ENCODE measurements around the gene ERGIC1.

DNA sequence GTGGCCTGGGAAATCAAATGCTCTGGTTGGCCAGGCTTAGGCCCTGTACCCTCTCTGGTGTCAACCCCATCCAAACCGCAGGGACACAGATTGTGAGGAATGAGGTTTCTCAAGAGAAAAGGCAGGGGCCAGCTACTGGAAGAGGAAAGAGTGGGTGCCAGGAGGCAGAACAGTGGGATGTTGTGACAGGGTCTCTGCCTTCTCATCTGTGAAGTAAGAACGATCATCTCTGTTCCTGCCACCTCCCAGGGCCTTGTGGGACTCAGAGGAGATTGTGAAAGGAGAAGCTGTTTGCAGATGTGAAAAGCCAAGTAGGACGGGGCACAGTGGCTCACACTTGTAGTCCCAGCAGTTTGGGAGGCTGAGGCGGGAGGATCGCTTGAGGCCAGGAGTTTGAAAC, 102.3 kb downstream of the ERGIC1 start:
- no peak for TF ChIP-seq CREB1 (CRISPR knock-in tag; IDR thresholded peaks at IDR 0.05)
- TF ChIP-seq, protein P1, sequence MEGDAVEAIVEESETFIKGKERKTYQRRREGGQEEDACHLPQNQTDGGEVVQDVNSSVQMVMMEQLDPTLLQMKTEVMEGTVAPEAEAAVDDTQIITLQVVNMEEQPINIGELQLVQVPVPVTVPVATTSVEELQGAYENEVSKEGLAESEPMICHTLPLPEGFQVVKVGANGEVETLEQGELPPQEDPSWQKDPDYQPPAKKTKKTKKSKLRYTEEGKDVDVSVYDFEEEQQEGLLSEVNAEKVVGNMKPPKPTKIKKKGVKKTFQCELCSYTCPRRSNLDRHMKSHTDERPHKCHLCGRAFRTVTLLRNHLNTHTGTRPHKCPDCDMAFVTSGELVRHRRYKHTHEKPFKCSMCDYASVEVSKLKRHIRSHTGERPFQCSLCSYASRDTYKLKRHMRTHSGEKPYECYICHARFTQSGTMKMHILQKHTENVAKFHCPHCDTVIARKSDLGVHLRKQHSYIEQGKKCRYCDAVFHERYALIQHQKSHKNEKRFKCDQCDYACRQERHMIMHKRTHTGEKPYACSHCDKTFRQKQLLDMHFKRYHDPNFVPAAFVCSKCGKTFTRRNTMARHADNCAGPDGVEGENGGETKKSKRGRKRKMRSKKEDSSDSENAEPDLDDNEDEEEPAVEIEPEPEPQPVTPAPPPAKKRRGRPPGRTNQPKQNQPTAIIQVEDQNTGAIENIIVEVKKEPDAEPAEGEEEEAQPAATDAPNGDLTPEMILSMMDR (IDR thresholded peaks at IDR 0.05), result no peak
- TF ChIP-seq, protein P2, sequence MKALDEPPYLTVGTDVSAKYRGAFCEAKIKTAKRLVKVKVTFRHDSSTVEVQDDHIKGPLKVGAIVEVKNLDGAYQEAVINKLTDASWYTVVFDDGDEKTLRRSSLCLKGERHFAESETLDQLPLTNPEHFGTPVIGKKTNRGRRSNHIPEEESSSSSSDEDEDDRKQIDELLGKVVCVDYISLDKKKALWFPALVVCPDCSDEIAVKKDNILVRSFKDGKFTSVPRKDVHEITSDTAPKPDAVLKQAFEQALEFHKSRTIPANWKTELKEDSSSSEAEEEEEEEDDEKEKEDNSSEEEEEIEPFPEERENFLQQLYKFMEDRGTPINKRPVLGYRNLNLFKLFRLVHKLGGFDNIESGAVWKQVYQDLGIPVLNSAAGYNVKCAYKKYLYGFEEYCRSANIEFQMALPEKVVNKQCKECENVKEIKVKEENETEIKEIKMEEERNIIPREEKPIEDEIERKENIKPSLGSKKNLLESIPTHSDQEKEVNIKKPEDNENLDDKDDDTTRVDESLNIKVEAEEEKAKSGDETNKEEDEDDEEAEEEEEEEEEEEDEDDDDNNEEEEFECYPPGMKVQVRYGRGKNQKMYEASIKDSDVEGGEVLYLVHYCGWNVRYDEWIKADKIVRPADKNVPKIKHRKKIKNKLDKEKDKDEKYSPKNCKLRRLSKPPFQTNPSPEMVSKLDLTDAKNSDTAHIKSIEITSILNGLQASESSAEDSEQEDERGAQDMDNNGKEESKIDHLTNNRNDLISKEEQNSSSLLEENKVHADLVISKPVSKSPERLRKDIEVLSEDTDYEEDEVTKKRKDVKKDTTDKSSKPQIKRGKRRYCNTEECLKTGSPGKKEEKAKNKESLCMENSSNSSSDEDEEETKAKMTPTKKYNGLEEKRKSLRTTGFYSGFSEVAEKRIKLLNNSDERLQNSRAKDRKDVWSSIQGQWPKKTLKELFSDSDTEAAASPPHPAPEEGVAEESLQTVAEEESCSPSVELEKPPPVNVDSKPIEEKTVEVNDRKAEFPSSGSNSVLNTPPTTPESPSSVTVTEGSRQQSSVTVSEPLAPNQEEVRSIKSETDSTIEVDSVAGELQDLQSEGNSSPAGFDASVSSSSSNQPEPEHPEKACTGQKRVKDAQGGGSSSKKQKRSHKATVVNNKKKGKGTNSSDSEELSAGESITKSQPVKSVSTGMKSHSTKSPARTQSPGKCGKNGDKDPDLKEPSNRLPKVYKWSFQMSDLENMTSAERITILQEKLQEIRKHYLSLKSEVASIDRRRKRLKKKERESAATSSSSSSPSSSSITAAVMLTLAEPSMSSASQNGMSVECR (CRISPR knock-in tag; IDR thresholded peaks at IDR 0.05; ENCODE audit: borderline replicate concordance), result no peak
- TF ChIP-seq TCF7 (CRISPR knock-in tag; IDR thresholded peaks at IDR 0.05; ENCODE audit: low read depth), result no peak
- TF ChIP-seq, protein P3, sequence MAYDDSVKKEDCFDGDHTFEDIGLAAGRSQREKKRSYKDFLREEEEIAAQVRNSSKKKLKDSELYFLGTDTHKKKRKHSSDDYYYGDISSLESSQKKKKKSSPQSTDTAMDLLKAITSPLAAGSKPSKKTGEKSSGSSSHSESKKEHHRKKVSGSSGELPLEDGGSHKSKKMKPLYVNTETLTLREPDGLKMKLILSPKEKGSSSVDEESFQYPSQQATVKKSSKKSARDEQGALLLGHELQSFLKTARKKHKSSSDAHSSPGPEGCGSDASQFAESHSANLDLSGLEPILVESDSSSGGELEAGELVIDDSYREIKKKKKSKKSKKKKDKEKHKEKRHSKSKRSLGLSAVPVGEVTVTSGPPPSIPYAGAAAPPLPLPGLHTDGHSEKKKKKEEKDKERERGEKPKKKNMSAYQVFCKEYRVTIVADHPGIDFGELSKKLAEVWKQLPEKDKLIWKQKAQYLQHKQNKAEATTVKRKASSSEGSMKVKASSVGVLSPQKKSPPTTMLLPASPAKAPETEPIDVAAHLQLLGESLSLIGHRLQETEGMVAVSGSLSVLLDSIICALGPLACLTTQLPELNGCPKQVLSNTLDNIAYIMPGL (CRISPR knock-in tag; IDR thresholded peaks at IDR 0.05), result no peak
- TF ChIP-seq ZNF121 (CRISPR knock-in tag; IDR thresholded peaks at IDR 0.05), result no peak
- TF ChIP-seq JAZF1 (CRISPR knock-in tag; IDR thresholded peaks at IDR 0.05), result no peak
- no peak for TF ChIP-seq NFE2L1 (CRISPR knock-in tag; IDR thresholded peaks at IDR 0.05)
- TF ChIP-seq ZBTB21 (CRISPR knock-in tag; IDR thresholded peaks at IDR 0.05; ENCODE audit: borderline replicate concordance), result no peak
- no peak for TF ChIP-seq ZNF138 (CRISPR knock-in tag; conservative IDR thresholded peaks at IDR 0.05)
- TF ChIP-seq, protein P4, sequence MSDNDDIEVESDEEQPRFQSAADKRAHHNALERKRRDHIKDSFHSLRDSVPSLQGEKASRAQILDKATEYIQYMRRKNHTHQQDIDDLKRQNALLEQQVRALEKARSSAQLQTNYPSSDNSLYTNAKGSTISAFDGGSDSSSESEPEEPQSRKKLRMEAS (CRISPR knock-in tag; IDR thresholded peaks at IDR 0.05), result no peak
- TF ChIP-seq NR2C2 (CRISPR knock-in tag; IDR thresholded peaks at IDR 0.05), result no peak
- TF ChIP-seq, protein P5, sequence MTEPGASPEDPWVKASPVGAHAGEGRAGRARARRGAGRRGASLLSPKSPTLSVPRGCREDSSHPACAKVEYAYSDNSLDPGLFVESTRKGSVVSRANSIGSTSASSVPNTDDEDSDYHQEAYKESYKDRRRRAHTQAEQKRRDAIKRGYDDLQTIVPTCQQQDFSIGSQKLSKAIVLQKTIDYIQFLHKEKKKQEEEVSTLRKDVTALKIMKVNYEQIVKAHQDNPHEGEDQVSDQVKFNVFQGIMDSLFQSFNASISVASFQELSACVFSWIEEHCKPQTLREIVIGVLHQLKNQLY (CRISPR knock-in tag; IDR thresholded peaks at IDR 0.05), result no peak
- no peak for TF ChIP-seq JUN (CRISPR knock-in tag; IDR thresholded peaks at IDR 0.05)
